GM12801 (cell line): ENCODE measurements around the gene MYLK3.

ENCODE experiments used
- CTCF ChIP-seq: IDR thresholded peaks from one replicate; pipeline ENCODE4 v1.5.1; 2011; ENCODE audit warnings: control low read depth; ENCODE audit not compliant: insufficient read length; ENCODE audit errors: extremely low read depth

Gene MYLK3

GRCh38 chr16:46731691-46732555, 16.2 kb downstream of the MYLK3 start:
- TF ChIP-seq CTCF: no peak

- TF ChIP-seq CTCF: no peak
These were observed 17.1 kb downstream of the MYLK3 start for GRCh38 chr16:46730801-46731690.

- TF ChIP-seq CTCF: no peak
These were observed 18.0 kb downstream of the MYLK3 start for GRCh38 chr16:46730126-46730525.

GRCh38 chr16:46729326-46729995, 18.7 kb downstream of the MYLK3 start:
- TF ChIP-seq CTCF: no peak

GRCh38 chr16:46728806-46729205, 19.3 kb downstream of the MYLK3 start:
- no peak for TF ChIP-seq CTCF

GRCh38 chr16:46727630-46728029, 20.5 kb downstream of the MYLK3 start:
- no peak for TF ChIP-seq CTCF

GRCh38 chr16:46727184-46727583, 21.0 kb downstream of the MYLK3 start:
- no peak for TF ChIP-seq CTCF
